DMS79 (cell line): ENCODE data around the gene PMVK.

Experiments
- DNase-seq: peaks from one replicate; lab custom pipeline; 2025; lab: John Stamatoyannopoulos, UW

Gene PMVK

DNA sequence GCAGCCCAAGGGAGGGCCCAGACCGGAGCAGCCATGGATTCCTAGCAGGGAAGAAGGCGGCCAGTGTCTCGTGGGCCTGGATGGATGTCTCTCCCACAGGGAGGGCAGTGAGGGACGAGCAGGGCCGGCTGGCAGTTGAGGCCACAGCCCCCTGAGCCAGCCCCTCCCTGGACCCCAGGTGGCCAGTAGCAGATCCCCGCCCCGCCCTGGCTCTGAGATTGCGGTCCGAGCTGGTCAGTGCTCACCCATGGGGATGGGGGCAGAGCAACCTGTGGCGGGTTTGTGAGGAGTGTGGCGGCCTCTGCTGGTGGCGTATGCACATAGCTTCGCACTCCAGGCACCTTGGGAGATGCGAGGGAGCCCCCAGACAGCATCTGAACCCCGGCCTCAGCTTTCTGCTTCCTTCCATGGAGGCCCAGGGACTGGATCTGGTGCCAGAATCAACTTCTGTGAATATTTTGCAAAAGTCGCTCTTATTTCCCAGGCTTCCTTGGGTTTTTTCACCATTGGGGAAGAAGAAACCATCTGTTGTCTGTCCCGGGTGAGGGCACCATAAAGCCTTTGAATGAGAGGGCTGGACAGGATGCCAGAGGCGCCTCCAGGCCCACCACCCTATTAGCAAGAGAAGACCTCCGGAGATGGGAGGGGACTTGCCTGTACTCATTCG is 58.0 kb downstream of the PMVK start:
- no peak for DNase-seq

- DNase-seq: no peak
Measured at GRCh38 chr1:154877370-154877974, 59.0 kb downstream of the PMVK start.

DNA sequence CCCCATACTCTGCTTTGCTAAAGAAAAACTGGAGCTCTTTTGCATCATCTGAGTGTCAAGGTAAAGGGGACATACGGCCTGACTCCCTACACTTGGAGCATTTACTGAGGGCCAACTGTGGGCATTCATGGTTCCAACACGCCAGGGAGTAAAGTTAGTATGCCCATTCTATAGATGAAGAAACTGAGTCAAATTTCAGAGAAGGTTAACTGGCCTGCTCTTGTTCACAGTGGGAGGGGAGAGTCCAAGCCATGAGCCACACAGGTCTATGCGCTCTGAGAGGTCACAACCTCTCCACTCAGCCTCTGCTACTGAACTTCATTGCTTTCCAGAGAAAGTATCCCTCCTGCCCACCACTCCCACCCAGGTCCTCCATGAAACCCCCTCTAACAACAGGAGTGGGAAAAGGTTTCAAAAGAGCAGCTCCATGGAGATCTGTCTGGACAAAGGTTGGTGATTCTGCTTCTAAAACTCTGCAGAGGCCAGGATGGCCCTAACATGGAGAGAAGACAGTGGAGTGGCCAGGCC is 59.6 kb downstream of the PMVK start:
- no peak for DNase-seq
